Measurements from ENCODE around the gene PFDN6. TPM values are rescaled to one million over a fixed set of nuclear protein-coding genes. Genes with fewer than 3 reads are reported as not detected.
A peak's percentile ranks its signal among the peaks of the same experiment; 100 is the strongest.

PFDN6 gene
- 104 and 117 TPM in 2 replicates for total RNA-seq

DNA sequence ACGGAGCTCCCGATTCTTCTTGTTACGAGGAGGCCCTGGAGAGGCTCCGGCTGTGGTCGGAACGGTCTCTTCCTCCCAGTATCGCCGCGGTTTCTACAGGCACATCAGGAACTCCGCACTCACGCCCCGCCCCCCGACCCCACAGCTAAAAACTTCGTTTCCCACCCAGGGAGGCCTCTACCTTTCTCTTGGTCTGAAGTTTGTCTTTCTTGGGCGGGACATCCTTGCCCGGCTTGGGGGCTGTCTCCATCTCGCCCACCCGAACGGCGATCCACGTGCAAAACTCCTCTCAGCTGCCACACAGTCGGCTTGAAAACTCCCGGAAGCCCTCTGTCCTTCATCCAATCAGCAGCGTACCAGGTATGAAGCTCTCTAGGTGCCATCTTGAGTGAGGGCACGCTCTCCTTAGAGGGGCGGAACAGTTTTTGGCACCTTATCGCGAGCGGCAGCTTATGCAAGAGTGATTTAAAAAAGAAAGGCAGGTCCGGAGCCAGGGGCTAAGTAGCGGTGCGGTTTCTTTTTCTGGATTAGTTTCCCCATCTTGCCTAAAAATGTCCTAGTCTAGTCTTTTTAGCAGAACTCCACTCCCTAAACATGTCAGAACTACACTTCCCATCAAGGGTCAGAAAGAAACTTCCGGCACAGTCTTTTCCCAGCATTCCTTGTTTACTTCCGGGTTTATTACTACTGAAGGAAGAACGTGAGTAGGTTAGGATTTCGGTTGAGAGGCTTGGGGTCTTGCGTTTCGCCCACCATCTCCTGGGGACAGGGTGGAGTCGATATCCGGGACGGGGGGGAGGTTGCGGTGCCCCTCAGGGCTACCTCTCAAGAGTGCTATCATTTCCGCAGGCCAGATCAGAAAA, at the start of gene PFDN6, which contains the start of gene WDR46:
TSS of gene PFDN6 (plus strand) at position 681 of the 863 bp plus-strand sequence. CDS start 256 bp downstream, outside the sequence.
TSS of gene WDR46 (minus strand) at position 319 of the 863 bp plus-strand sequence. CDS start at position 250, 69 bp downstream.
- no peaks in the 10 kb centered on the region for H3K27me3 Mint-ChIP-seq (ENCODE audit: low read depth)

DNA sequence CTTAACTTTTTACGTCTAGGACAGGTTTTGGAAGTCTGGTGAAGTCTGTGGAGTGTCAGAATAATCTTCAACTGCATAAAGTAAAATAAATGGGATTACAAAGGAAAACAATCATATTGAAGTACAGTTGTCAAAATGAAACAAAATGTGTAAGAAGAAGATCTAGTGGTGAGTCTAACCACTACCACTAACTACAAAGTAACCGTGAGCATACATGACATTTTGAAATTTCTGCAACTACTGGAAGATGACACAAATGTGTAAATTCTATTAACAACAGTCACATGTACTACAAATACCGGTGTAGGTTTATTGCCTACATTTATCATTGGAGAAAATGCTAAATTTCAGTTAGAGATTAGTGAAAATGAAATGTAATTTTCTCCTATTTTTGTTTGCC, 47.4 kb upstream of the PFDN6 start:
- H3K9me3 Mint-ChIP-seq = no peaks in the 10 kb centered on the region
- peaks cover 17% of the 10 kb centered on the region for H3K27me3 Mint-ChIP-seq (ENCODE audit: low read depth)
- peaks cover 13% of the 10 kb centered on the region for H3K4me1 Mint-ChIP-seq (ENCODE audit: low read depth)
- H3K27ac Mint-ChIP-seq = peak overlapping the region; percentile 28
- intact Hi-C loops (cut with micrococcal nuclease) = no loop called here
- DNase-seq (ENCODE audit: low spot score) = no peak
- H3K4me3 Mint-ChIP-seq (ENCODE audit: low read depth) = no peak overlapping the region
- no peaks in the 10 kb centered on the region for H3K36me3 Mint-ChIP-seq (ENCODE audit: low read depth)

More for the DNA sequence above, at the start of gene PFDN6, which contains the start of gene WDR46:
- peak within 1 kb of the TSS; percentile 88 for H3K27ac Mint-ChIP-seq
- H3K4me1 Mint-ChIP-seq (ENCODE audit: low read depth) = peaks cover 25% of the 10 kb centered on the region
- peaks cover 55% of the 10 kb centered on the region for H3K36me3 Mint-ChIP-seq (ENCODE audit: low read depth)
- peak; percentile 83 for DNase-seq (ENCODE audit: low spot score)
- H3K4me3 Mint-ChIP-seq (ENCODE audit: low read depth) = peak within 1 kb of the TSS; percentile 98
- H3K9me3 Mint-ChIP-seq = no peaks in the 10 kb centered on the region
- intact Hi-C loops (cut with micrococcal nuclease) = loop anchor here (1.0 kb wide), 3 partner anchors 10 to 18 kb away; partner anchors contain the start of genes B3GALT4 and VPS52

DNA sequence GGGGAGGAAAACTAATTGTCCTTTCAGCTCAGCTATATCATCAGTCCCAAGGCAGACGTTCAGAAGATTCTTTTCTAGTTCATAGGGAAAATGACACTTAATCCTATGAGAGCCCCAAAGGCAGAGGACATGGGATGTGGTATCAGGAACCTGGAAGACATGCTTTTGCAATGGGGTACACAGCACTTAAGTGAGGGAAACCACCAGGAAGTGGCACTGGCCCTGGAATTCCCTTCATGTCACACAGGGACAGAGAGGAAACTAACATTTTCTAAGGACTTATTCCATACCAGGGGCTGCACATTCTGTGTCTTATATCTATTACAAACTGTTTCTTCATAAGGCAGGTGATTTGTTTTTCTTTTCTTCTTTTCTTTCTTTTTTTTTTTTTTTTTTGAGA, 45.9 kb upstream of the PFDN6 start:
- Mint-ChIP-seq H3K4me1 (ENCODE audit: low read depth) (peaks cover 15% of the 10 kb centered on the region), H3K4me3 (ENCODE audit: low read depth) (no peak overlapping the region), H3K27me3 (ENCODE audit: low read depth) (peaks cover 15% of the 10 kb centered on the region), H3K27ac (no peak overlapping the region), H3K36me3 (ENCODE audit: low read depth) (no peaks in the 10 kb centered on the region), H3K9me3 (no peaks in the 10 kb centered on the region)
- intact Hi-C loops (cut with micrococcal nuclease) = no loop called here
- no peak for DNase-seq (ENCODE audit: low spot score)

DNA sequence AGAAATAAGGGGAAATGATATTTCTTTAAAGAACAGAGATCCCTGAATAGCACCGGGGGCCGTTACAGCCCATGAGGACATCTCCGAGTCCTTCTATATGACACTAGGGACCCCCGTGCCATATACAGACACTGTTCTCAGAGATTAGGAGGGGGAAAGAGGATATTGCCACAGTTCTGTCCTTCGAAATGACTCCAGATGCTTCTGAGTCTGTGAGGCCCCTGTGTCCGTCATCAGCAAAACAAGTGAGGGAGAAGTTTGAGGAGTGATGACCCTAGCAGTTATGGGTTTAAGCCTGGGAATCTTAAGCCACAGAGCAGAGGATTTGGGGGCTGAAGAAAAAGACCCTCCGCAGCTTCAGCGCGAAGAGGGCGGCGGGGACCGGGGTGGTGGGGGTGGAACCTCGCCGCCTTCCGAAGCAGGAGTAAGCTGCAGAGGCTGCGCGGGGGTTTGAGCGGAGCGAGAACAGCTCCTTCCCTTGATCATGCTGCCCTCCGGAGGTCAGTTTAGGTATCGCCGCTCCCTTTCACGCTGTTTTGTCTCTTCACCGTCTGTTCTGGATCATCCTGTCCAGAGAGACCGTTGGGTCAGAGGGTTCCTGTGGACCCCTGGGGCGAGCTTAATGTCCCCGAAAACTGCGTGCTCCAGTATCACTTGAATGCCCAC, 41.3 kb upstream of the PFDN6 start:
- Mint-ChIP-seq H3K4me3 (ENCODE audit: low read depth) (peak overlapping the region; percentile 88), H3K4me1 (ENCODE audit: low read depth) (peaks cover 34% of the 10 kb centered on the region), H3K27me3 (ENCODE audit: low read depth) (peaks cover 3% of the 10 kb centered on the region), H3K36me3 (ENCODE audit: low read depth) (peaks cover 33% of the 10 kb centered on the region), H3K9me3 (no peaks in the 10 kb centered on the region), H3K27ac (peak overlapping the region; percentile 87)
- DNase-seq (ENCODE audit: low spot score) = peak; percentile 87
- intact Hi-C loops (cut with micrococcal nuclease) = loop anchor here (1.0 to 2.0 kb wide), 3 partner anchors 65 to 129 kb away; no protein-coding TSS in a partner anchor

DNA sequence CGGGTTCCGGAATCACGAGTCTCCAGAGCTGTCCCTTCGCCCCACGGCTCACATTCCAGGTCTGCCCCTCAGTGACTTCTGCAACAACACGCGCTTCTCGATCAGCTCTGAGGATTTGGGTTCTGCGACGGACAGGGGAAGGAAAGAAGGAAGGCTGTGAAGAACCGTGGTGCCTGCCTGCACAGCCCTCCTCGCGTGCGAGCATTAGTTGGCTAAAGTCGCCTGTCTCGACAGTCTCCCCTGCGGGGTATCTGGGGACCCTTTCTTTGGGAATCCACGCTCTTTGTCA, 40.8 kb upstream of the PFDN6 start:
- Mint-ChIP-seq H3K36me3 (ENCODE audit: low read depth) (peaks cover 33% of the 10 kb centered on the region), H3K4me3 (ENCODE audit: low read depth) (peak overlapping the region; percentile 88), H3K9me3 (no peaks in the 10 kb centered on the region), H3K27me3 (ENCODE audit: low read depth) (no peaks in the 10 kb centered on the region), H3K4me1 (ENCODE audit: low read depth) (peaks cover 32% of the 10 kb centered on the region), H3K27ac (peak overlapping the region; percentile 87)
- no peak for DNase-seq (ENCODE audit: low spot score)
- intact Hi-C loops (cut with micrococcal nuclease) = loop anchor here (1.0 to 2.0 kb wide), 3 partner anchors 64 to 129 kb away; no protein-coding TSS in a partner anchor

DNA sequence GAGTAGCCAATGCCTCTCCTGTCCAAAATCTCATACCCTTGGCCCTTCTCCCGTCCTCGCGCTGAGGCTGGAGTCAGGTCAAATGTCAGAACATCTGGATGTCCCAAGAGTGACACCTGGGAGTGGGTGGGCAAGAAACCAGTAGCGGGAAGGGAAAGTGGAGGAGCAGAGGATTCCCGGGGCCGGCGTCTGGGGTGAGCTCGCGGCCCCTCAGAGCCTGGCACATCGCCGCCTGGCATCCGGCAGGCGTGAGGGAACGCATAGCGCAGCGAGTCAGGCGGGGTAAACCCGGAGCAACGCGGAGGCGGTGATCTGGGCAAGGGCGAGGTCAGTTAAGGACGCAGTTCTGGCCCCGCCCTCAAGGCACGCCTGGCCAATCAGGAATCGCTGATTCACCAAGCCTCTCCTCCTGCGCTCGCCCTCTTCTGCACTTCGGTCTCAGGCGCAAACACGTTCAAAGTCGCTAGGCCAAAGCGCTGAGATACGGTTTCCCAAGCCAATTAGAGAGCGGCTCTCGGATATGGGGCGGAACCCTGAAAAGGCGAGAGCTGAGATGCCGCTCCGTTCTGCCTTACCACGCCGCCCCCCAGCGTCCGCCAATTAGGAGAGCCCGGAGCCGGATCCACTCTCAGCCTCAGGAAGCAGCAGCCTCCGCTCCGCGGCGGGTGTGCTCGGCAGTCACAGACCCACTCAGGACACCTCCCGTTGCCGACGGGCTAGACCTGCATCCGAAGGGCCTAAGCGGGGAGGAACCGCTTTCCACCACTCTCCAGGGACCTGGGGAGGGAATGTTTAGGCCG, 40.3 kb upstream of the PFDN6 start:
- DNase-seq (ENCODE audit: low spot score) = peak; percentile 97
- Mint-ChIP-seq H3K27ac (peak overlapping the region; percentile 92), H3K9me3 (no peaks in the 10 kb centered on the region), H3K4me3 (ENCODE audit: low read depth) (peak overlapping the region; percentile 88), H3K4me1 (ENCODE audit: low read depth) (peaks cover 32% of the 10 kb centered on the region), H3K27me3 (ENCODE audit: low read depth) (no peaks in the 10 kb centered on the region), H3K36me3 (ENCODE audit: low read depth) (peaks cover 33% of the 10 kb centered on the region)
- intact Hi-C loops (cut with micrococcal nuclease) = loop anchor here (1.0 to 2.0 kb wide), 6 partner anchors 22 to 277 kb away; partner anchors contain the start of gene VPS52

DNA sequence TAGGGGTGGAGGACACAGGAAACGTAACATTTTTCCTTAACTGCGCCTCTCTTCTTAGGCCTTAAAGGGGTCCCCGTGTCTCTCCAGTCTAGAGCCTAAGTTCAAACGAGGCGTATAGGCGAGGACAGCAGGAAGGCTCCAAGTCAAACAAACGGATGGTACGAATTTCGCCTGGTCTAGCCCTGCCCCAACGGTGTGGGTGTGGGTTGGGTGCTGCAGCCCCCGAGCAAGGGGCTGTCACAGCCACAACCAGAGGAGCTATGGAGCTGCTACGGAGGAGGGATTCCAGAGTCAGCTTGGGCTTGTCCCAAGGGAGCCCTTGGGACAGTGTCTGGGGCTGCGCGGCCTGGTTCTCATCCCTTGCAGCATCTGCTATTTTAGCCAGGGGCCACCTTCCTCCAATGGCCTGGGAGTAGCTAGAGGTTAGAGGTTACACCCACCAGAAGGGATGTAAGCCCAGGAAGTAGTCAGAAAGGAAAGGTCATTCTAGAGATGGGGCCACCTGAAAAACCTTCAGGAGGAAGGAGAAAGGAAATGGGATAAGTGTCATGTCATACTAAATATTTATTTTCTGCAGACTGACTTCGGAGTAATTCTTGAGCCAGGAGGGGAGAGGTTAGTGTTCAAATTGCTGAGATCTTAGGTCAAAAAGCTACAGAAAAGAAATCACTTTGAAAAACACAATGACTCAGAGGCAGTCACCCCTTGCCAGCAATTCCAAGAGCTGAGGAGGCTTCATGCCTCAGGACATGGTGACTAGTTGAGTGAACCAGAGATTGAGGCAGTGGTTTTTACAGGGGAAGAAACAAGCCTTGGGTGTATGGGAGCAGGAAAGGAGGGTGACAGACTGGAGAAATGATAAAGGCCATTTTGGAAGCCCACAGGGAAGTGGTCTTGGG, 39.4 kb upstream of the PFDN6 start:
- peak overlapping the region; percentile 92 for H3K27ac Mint-ChIP-seq
- peak overlapping the region; percentile 88 for H3K4me3 Mint-ChIP-seq (ENCODE audit: low read depth)
- no peaks in the 10 kb centered on the region for H3K27me3 Mint-ChIP-seq (ENCODE audit: low read depth)
- intact Hi-C loops (cut with micrococcal nuclease) = loop anchor here (1.0 to 2.0 kb wide), 4 partner anchors 21 to 278 kb away; partner anchors contain the start of gene VPS52
- no peak for DNase-seq (ENCODE audit: low spot score)
- no peaks in the 10 kb centered on the region for H3K9me3 Mint-ChIP-seq
- H3K36me3 Mint-ChIP-seq (ENCODE audit: low read depth) = peaks cover 33% of the 10 kb centered on the region
- H3K4me1 Mint-ChIP-seq (ENCODE audit: low read depth) = peaks cover 32% of the 10 kb centered on the region

DNA sequence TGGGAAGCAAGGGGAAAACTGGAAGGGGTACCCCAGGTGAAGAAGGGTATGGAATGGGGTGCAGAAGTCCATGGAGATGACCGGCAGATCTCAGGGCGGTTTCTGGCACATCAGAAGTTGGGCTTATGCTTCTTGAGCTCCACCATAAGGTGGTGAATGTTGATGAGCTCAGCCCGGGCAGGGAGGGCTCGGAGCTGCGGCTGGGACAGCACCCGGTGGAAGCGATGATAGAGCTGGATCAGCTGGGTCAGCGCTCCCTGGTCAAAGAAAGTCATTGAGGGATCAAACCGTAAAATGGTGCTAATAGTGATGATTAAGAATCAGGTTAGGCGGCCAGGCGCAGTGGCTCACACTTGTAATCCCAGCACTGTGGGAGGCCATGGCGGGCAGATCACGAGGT, 38.7 kb upstream of the PFDN6 start:
- no peaks in the 10 kb centered on the region for H3K27me3 Mint-ChIP-seq (ENCODE audit: low read depth)
- H3K9me3 Mint-ChIP-seq = no peaks in the 10 kb centered on the region
- intact Hi-C loops (cut with micrococcal nuclease) = no loop called here
- H3K4me3 Mint-ChIP-seq (ENCODE audit: low read depth) = peak overlapping the region; percentile 88
- DNase-seq (ENCODE audit: low spot score) = no peak
- peaks cover 32% of the 10 kb centered on the region for H3K4me1 Mint-ChIP-seq (ENCODE audit: low read depth)
- H3K36me3 Mint-ChIP-seq (ENCODE audit: low read depth) = peaks cover 34% of the 10 kb centered on the region
- H3K27ac Mint-ChIP-seq = peak overlapping the region; percentile 92

DNA sequence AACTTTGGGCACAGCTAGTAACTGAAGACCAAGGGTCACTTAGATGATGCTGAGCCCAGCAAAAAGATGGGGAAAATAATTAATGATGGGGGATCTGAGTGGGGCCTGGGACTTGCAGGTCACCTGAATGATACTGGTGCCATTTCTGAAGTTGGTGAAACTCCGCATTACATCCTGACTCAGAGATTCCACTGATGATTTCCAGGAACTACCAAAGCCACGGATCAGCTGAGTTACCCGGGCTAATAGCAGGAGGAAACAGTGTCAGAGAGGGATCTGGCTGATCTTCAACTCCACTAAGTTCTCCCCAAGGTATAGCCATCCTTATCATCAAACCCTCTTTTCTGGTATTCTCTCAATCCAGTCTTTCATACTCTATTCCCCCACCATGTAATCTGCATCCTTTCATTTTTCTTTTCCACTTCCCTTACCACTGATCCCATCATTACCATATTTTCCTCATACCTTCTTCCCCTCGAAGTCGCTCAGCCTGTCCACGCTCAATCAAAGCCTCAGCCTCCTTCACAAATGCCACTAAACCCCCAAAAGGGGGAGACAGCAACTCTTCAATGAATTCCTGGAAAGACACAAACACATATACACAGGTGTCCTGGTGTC, 37.9 kb upstream of the PFDN6 start:
- H3K36me3 Mint-ChIP-seq (ENCODE audit: low read depth) = peaks cover 37% of the 10 kb centered on the region
- H3K9me3 Mint-ChIP-seq = no peaks in the 10 kb centered on the region
- intact Hi-C loops (cut with micrococcal nuclease) = no loop called here
- peak overlapping the region; percentile 66 for H3K27ac Mint-ChIP-seq
- H3K4me1 Mint-ChIP-seq (ENCODE audit: low read depth) = peaks cover 32% of the 10 kb centered on the region
- no peak for DNase-seq (ENCODE audit: low spot score)
- no peaks in the 10 kb centered on the region for H3K27me3 Mint-ChIP-seq (ENCODE audit: low read depth)
- peak overlapping the region; percentile 38 for H3K4me3 Mint-ChIP-seq (ENCODE audit: low read depth)

DNA sequence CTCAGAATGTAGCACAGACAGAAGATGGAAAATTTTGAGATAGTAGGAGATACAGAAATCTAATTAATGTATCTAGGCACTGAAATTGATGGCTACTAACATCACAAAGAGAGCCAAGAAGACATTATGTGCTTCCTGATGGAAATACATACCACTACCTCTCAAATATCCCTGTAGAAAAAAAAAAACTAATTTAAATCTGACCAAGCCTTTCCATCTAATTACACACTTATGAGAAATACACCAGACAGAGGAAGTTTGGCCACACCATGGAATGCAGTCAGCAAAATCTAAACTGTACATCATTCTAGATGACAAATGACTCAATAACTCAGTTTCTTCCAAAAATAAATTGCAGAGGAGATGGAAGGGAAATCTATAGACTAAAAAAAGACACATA, 36.6 kb upstream of the PFDN6 start:
- intact Hi-C loops (cut with micrococcal nuclease) = no loop called here
- Mint-ChIP-seq H3K9me3 (no peaks in the 10 kb centered on the region), H3K27me3 (ENCODE audit: low read depth) (no peaks in the 10 kb centered on the region), H3K4me3 (ENCODE audit: low read depth) (no peak overlapping the region), H3K4me1 (ENCODE audit: low read depth) (peaks cover 32% of the 10 kb centered on the region), H3K36me3 (ENCODE audit: low read depth) (peaks cover 39% of the 10 kb centered on the region), H3K27ac (no peak overlapping the region)
- DNase-seq (ENCODE audit: low spot score) = no peak

DNA sequence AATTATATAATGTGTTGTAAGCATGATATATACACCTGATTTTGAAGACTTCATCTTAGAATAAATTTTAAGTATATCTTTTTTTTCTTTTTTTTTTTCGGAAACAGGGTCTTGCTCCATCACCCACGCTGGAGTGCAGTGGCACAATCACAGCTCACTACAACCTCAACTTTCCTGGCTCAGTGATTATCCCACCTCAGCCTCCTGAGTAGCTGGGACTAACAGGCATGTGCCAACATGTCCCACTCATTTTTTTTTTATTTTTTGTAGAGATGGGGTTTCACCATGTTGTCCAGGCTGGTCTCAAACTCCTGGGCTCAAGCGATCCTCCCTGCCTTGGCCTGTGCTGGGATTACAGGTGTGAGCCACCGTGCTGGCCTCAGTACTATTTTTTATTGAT, 34.8 kb upstream of the PFDN6 start:
- DNase-seq (ENCODE audit: low spot score) = no peak
- intact Hi-C loops (cut with micrococcal nuclease) = no loop called here
- Mint-ChIP-seq H3K4me3 (ENCODE audit: low read depth) (no peak overlapping the region), H3K36me3 (ENCODE audit: low read depth) (peaks cover 45% of the 10 kb centered on the region), H3K9me3 (no peaks in the 10 kb centered on the region), H3K27me3 (ENCODE audit: low read depth) (no peaks in the 10 kb centered on the region), H3K27ac (no peak overlapping the region), H3K4me1 (ENCODE audit: low read depth) (peaks cover 23% of the 10 kb centered on the region)

Measured in activated T-helper 2 cell treated with anti-CD3 and anti-CD28 coated beads, Interferon-gamma antibody, Interleukin-2, Interleukin-4, amounts not matched to agents 10 μg/mL and 5 μg/mL and 100 μg/mL, durations not matched to agents 14 hours and 24 hours and 36 hours (primary cell).